WTC11 (cell line): Measurements from ENCODE around the gene PROSER3. TPM values are rescaled to one million over a fixed set of nuclear protein-coding genes. Genes with fewer than 3 reads are reported as not detected.

Experiments used
- ATAC-seq: fragments of 200-7000 bp; cut with Tn5 transposase; 2 replicates; pipeline ENCODE4 v1.10.0; 2021; ENCODE audit warnings: mild to moderate bottlenecking, moderate library complexity
- CTCF ChIA-PET: fragments of 300-600 bp; sonication (Branson Sonifier 250); formaldehyde crosslinking; loops from one replicate; lab custom pipeline; 2021; ENCODE audit warnings: antibody characterized with exemption; lab: Charles Lee
- POLR2A ChIA-PET: fragments of 350-600 bp; sonication (Branson Sonifier 250); formaldehyde crosslinking; loops from one replicate; lab custom pipeline; 2021; ENCODE audit warnings: antibody characterized with exemption; lab: Charles Lee
- DNase-seq: peaks from one replicate; pipeline ENCODE4 v3.0.0; 2021; ENCODE audit warnings: low spot score
- H3K27ac Mint-ChIP-seq: 2 replicates; pipeline ENCODE4 v1.8.0; 2021; ENCODE audit warnings: mixed read lengths
- H3K27me3 Mint-ChIP-seq: 2 replicates; pipeline ENCODE4 v1.8.0; 2021; ENCODE audit warnings: low read depth, mild to moderate bottlenecking, moderate library complexity, mixed read lengths
- H3K36me3 Mint-ChIP-seq: 2 replicates; pipeline ENCODE4 v1.8.0; 2021; ENCODE audit warnings: mixed read lengths
- H3K4me1 Mint-ChIP-seq: 2 replicates; pipeline ENCODE4 v1.8.0; 2022; ENCODE audit warnings: mixed read lengths
- H3K4me3 Mint-ChIP-seq: 2 replicates; pipeline ENCODE4 v1.8.0; 2021; ENCODE audit warnings: mild to moderate bottlenecking, moderate library complexity, mixed read lengths
- H3K9me3 Mint-ChIP-seq: 2 replicates; pipeline ENCODE4 v1.8.0; 2021; ENCODE audit warnings: mixed read lengths
- ARID4B ChIP-seq: sonication (generic); formaldehyde crosslinking; IDR thresholded peaks from 2 replicates; pipeline ENCODE4 v1.8.0; 2023; ENCODE audit warnings: missing genetic modification reagents, mild to moderate bottlenecking, borderline replicate concordance
- CREM ChIP-seq: sonication (generic); formaldehyde crosslinking; IDR thresholded peaks from 2 replicates; pipeline ENCODE4 v1.8.1; 2022; ENCODE audit warnings: mild to moderate bottlenecking, missing genetic modification reagents, moderate library complexity
- ETV6 ChIP-seq: sonication (generic); formaldehyde crosslinking; IDR thresholded peaks from 2 replicates; pipeline ENCODE4 v1.8.1; 2022; ENCODE audit warnings: mild to moderate bottlenecking, missing genetic modification reagents
- FOXP1 ChIP-seq: sonication (generic); formaldehyde crosslinking; IDR thresholded peaks from 2 replicates; pipeline ENCODE4 v1.8.0; 2022; ENCODE audit warnings: missing genetic modification reagents, mild to moderate bottlenecking, moderate library complexity, borderline replicate concordance
- GABPB1 ChIP-seq: sonication (generic); formaldehyde crosslinking; IDR thresholded peaks from 2 replicates; pipeline ENCODE4 v1.8.1; 2023; ENCODE audit warnings: mild to moderate bottlenecking, missing genetic modification reagents
- MXD4 ChIP-seq: fragments of 250-450 bp; sonication (Bioruptor Pico); IDR thresholded peaks from 2 replicates; pipeline ENCODE4 v1.8.0; 2021; ENCODE audit warnings: mild to moderate bottlenecking, moderate library complexity, borderline replicate concordance
- RELA ChIP-seq: sonication (generic); formaldehyde crosslinking; IDR thresholded peaks from 2 replicates; pipeline ENCODE4 v1.8.1; 2022; ENCODE audit warnings: missing genetic modification reagents, mild to moderate bottlenecking, borderline replicate concordance
- SMAD4 ChIP-seq: sonication (generic); formaldehyde crosslinking; IDR thresholded peaks from 2 replicates; pipeline ENCODE4 v1.8.0; 2022; ENCODE audit warnings: mild to moderate bottlenecking, missing genetic modification reagents
- SP1 ChIP-seq: sonication (generic); formaldehyde crosslinking; conservative IDR thresholded peaks from 2 replicates; pipeline ENCODE4 v1.8.1; 2022; ENCODE audit warnings: missing genetic modification reagents
- TEAD1 ChIP-seq: sonication (generic); formaldehyde crosslinking; IDR thresholded peaks from 2 replicates; pipeline ENCODE4 v1.8.0; 2022; ENCODE audit warnings: mild to moderate bottlenecking, missing genetic modification reagents
- total RNA-seq: library from RNA; stranded (reverse); gene quantifications from 3 replicates; pipeline ENCODE4 v1.2.3, GENCODE V29; 2021
- TF ChIP-seq, protein P1 (sequence below): sonication (generic); formaldehyde crosslinking; IDR thresholded peaks from 2 replicates; pipeline ENCODE4 v1.8.0; 2022; ENCODE audit warnings: mild to moderate bottlenecking, missing genetic modification reagents
- TF ChIP-seq, protein P2 (sequence below): sonication (generic); formaldehyde crosslinking; IDR thresholded peaks from 2 replicates; pipeline ENCODE4 v1.8.1; 2023; ENCODE audit warnings: mild to moderate bottlenecking, missing genetic modification reagents, moderate library complexity

Gene PROSER3
- total RNA-seq, 1 experiment from 2014 or later = 32.9 TPM

GRCh38 chr19:35744430-35745327 lies 13.3 kb upstream of the PROSER3 start:
- DNase-seq = peak; percentile 96
- H3K4me3 Mint-ChIP-seq = peak overlapping the region; percentile 98
- peak overlapping the region; percentile 99 for H3K27ac Mint-ChIP-seq
- POLR2A ChIA-PET = interaction anchor here (0.6 to 1.5 kb wide), 6 partner anchors 12 to 234 kb away, joined by 3 to 5 read pairs (median 4); partner anchors contain the start of genes HSPB6 and KMT2B
- peaks cover 27% of the 10 kb centered on the region for H3K4me1 Mint-ChIP-seq
- peaks cover 6% of the 10 kb centered on the region; the same call in 1 of the 2 replicates for H3K36me3 Mint-ChIP-seq
- CTCF ChIA-PET = interaction anchor here (0.6 to 2.0 kb wide), 19 partner anchors 12 to 309 kb away, joined by 3 to 41 read pairs (median 4); partner anchors contain the start of genes COX6B1, HSPB6, KIRREL2 and PROSER3
- ATAC-seq = peak; percentile 43
- TF ChIP-seq, protein P1, sequence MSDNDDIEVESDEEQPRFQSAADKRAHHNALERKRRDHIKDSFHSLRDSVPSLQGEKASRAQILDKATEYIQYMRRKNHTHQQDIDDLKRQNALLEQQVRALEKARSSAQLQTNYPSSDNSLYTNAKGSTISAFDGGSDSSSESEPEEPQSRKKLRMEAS (CRISPR knock-in tag) = peak; percentile 67; the same call in 1 of the 2 replicates
- peak; percentile 26; the same call in 1 of the 2 replicates for TF ChIP-seq TEAD1 (CRISPR knock-in tag)
- 0 out of 2 replicates have a peak, but pooled peaks have one; percentile 17 for TF ChIP-seq FOXP1 (CRISPR knock-in tag)
- TF ChIP-seq RELA (CRISPR knock-in tag) = no peak
- no peak for TF ChIP-seq SMAD4 (CRISPR knock-in tag)
- peak; percentile 43 for TF ChIP-seq SP1 (CRISPR knock-in tag)
- TF ChIP-seq, protein P2, sequence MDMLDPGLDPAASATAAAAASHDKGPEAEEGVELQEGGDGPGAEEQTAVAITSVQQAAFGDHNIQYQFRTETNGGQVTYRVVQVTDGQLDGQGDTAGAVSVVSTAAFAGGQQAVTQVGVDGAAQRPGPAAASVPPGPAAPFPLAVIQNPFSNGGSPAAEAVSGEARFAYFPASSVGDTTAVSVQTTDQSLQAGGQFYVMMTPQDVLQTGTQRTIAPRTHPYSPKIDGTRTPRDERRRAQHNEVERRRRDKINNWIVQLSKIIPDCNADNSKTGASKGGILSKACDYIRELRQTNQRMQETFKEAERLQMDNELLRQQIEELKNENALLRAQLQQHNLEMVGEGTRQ (CRISPR knock-in tag) = no peak
- TF ChIP-seq ARID4B (CRISPR knock-in tag) = peak; percentile 63; the same call in 1 of the 2 replicates
- no peaks in the 10 kb centered on the region for H3K27me3 Mint-ChIP-seq
- no peaks in the 10 kb centered on the region for H3K9me3 Mint-ChIP-seq

DNA sequence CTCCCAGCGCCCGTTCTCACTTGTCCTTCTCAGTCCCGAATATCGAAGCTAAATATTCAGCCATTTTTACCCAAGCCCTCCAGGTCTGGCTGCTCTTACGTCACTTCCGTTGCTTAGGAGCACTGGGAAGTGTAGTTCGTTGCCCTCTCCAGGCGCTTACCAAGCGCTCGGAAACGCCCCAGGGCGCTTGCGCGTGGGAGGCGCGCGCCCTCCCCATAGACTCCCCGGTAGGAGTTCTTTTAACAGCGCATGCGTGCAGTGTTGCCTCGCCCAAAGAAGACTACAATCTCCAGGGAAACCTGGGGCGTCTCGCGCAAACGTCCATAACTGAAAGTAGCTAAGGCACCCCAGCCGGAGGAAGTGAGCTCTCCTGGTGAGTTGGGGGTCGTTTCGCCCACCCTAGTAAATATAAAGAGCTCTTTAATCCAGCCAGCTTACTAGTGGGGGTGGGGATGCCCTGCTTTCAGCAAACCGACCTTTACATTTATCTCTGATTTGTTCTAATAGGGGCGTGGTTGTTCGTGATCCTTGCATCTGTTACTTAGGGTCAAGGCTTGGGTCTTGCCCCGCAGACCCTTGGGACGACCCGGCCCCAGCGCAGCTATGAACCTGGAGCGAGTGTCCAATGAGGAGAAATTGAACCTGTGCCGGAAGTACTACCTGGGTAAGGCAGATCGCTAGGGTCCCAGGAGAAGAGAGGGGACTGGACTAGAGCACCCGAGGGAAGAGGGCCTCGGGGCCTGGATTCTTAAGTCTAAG lies 12.5 kb upstream of the PROSER3 start, which contains the start of the genes PSENEN and U2AF1L4:
TSS of gene PSENEN (plus strand) at position 324 of the 759 bp plus-strand sequence. CDS start at position 604, 280 bp downstream.
TSS of gene U2AF1L4 (minus strand) at position 91 of the 759 bp plus-strand sequence. CDS start at position 64, 27 bp downstream.
- H3K27ac Mint-ChIP-seq = peak within 1 kb of the TSS; percentile 99
- H3K27me3 Mint-ChIP-seq = no peaks in the 10 kb centered on the region
- DNase-seq (peak; percentile 96), ATAC-seq (peak; percentile 29)
- no peaks in the 10 kb centered on the region for H3K9me3 Mint-ChIP-seq
- peaks cover 6% of the 10 kb centered on the region; the same call in 1 of the 2 replicates for H3K36me3 Mint-ChIP-seq
- H3K4me1 Mint-ChIP-seq = peaks cover 27% of the 10 kb centered on the region
- CTCF ChIA-PET = interaction anchor here (0.6 to 2.0 kb wide), 17 partner anchors 11 to 309 kb away, joined by 3 to 41 read pairs (median 4); partner anchors contain the start of genes COX6B1, HSPB6, KIRREL2 and PROSER3
- POLR2A ChIA-PET = interaction anchor here (0.6 to 1.5 kb wide), 6 partner anchors 11 to 218 kb away, joined by 3 to 6 read pairs (median 4); partner anchors contain the start of genes HSPB6 and KMT2B
- peak within 1 kb of the TSS; percentile 98 for H3K4me3 Mint-ChIP-seq
- TF ChIP-seq ETV6 (CRISPR knock-in tag) (no peak), GABPB1 (CRISPR knock-in tag) (peak; percentile 68), MXD4 (CRISPR knock-in tag) (no peak), CREM (CRISPR knock-in tag) (peak; percentile 88; the same call in 1 of the 2 replicates)
